Lung (tissue), 12 donors: ENCODE measurements around the gene HNRNPM. TPM values are rescaled to one million over a fixed set of nuclear protein-coding genes. Genes with fewer than 3 reads are reported as not detected.

Source experiments
- ATAC-seq: fragments of 200-7000 bp; cut with Tn5 transposase; one replicate; pipeline ENCODE4 v1.9.1; 2020; ENCODE audit warnings: moderate number of reproducible peaks; ENCODE audit not compliant: insufficient read depth, low FRiP score
- DNase-seq, 3 donors: peaks; one replicate each; pipeline ENCODE4 v3.0.0-alpha.2; 2013 to 2017
- H3K27ac ChIP-seq, 2 donors: one replicate each; pipeline ENCODE4 v1.5.1; 2013; ENCODE audit warnings: mild to moderate bottlenecking in 2 of 2, moderate library complexity in 2 of 2, control low read depth in 1 of 2, inconsistent platforms in 1 of 2, low read depth in 1 of 2, low read length in 1 of 2
- H3K27me3 ChIP-seq, 3 donors: one replicate each; pipeline ENCODE4 v1.5.1; 2013; ENCODE audit warnings: low read length in 2 of 3; ENCODE audit not compliant: control insufficient read depth in 3 of 3, insufficient read depth in 3 of 3
- H3K36me3 ChIP-seq, 4 donors: one replicate each; pipeline ENCODE4 v1.5.1; 2013; ENCODE audit warnings: low read length in 4 of 4, mild to moderate bottlenecking in 1 of 4, moderate library complexity in 1 of 4; ENCODE audit not compliant: control insufficient read depth in 4 of 4, insufficient read depth in 4 of 4
- H3K4me1 ChIP-seq, 5 donors: one replicate each; pipeline ENCODE4 v1.5.1; 2013; ENCODE audit warnings: low read length in 5 of 5, mild to moderate bottlenecking in 2 of 5, moderate library complexity in 1 of 5; ENCODE audit not compliant: control insufficient read depth in 5 of 5, insufficient read depth in 5 of 5
- H3K4me3 ChIP-seq: one replicate; pipeline ENCODE4 v1.5.1; 2013; ENCODE audit warnings: mild to moderate bottlenecking, control low read depth, moderate library complexity
- H3K9ac ChIP-seq, 2 donors: one replicate each; pipeline ENCODE4 v1.5.1; 2013; ENCODE audit warnings: low read length in 2 of 2, control low read depth in 1 of 2; ENCODE audit not compliant: insufficient read depth in 1 of 2
- H3K9me3 ChIP-seq, 4 donors: one replicate each; pipeline ENCODE4 v1.5.1; 2013; ENCODE audit warnings: low read length in 3 of 4, mild to moderate bottlenecking in 1 of 4, moderate library complexity in 1 of 4; ENCODE audit not compliant: control insufficient read depth in 4 of 4, insufficient read depth in 3 of 4
- WGBS, 2 donors: extraction: QIAGEN DNeasy Blood & Tissue Kit; methylation state at CpG; one replicate each; pipeline ENCODE4 v1.1.7; 2013; 5-methylcytosine and 5-hydroxymethylcytosine counted together
- polyA plus RNA-seq, 2 donors: library from polyadenylated mRNA; stranded (reverse); fragments of 200-250 nt; gene quantifications; one replicate each; pipeline ENCODE4 v1.2.1, GENCODE V29; 2013
- total RNA-seq, 2 donors: library from RNA; depleted of rRNA in 1 of 2; stranded (reverse); fragments of >200 nt in 1 of 2; gene quantifications; one replicate each; pipeline ENCODE4 v1.2.1, GENCODE V29; 2014 to 2021
- TF ChIP-seq, protein P1 (sequence below): IDR thresholded peaks from 2 replicates; pipeline ENCODE4 v1.5.1; 2012; ENCODE audit warnings: mild to moderate bottlenecking; ENCODE audit errors: control extremely low read depth, extremely low read depth
- donor health status: control.
- donor health status: control.
- donor health status: Bipolar disorder and iron deficiency.
- donor health status: healthy.
- donor health status: DM: yes; HTN: yes; CAD: no.

The HNRNPM gene
- total and polyA plus RNA-seq, 4 donors = 53.7 to 243 (median 164) TPM

DNA sequence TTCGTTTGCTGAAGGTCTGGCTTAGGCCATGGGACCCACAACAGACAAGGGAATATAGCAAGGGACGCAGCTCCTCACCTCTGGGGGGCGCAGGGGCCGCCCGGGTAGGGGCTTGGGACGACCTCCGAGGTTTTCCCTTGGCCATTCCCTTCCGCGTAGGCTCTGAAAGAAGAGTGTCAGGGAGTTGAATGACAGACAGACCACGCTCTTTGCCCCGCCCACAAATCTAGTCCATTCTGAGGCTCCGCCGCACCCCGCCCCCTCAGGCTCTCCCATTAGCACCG, 80.6 kb downstream of the HNRNPM start:
- Histone ChIP-seq H3K9me3 (no peaks in the 10 kb centered on the region), H3K4me3 (no peak overlapping the region), H3K27ac (peak overlapping the region; percentile 73 to 89), H3K9ac (peak overlapping the region in 1 of 2 donors; percentile 90), H3K36me3 (peaks cover 0 to 16% (median 4%) of the 10 kb centered on the region in 4 donors), H3K27me3 (no peaks in the 10 kb centered on the region), H3K4me1 (peaks cover 0 to 6% (median 0%) of the 10 kb centered on the region in 5 donors)
- ATAC-seq (no peak), DNase-seq (no peak)
- TF ChIP-seq, protein P1, sequence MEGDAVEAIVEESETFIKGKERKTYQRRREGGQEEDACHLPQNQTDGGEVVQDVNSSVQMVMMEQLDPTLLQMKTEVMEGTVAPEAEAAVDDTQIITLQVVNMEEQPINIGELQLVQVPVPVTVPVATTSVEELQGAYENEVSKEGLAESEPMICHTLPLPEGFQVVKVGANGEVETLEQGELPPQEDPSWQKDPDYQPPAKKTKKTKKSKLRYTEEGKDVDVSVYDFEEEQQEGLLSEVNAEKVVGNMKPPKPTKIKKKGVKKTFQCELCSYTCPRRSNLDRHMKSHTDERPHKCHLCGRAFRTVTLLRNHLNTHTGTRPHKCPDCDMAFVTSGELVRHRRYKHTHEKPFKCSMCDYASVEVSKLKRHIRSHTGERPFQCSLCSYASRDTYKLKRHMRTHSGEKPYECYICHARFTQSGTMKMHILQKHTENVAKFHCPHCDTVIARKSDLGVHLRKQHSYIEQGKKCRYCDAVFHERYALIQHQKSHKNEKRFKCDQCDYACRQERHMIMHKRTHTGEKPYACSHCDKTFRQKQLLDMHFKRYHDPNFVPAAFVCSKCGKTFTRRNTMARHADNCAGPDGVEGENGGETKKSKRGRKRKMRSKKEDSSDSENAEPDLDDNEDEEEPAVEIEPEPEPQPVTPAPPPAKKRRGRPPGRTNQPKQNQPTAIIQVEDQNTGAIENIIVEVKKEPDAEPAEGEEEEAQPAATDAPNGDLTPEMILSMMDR = no peak
- WGBS, 2 donors = 33 to 57% methylated on average over 15 of the region's 15 CpGs

DNA sequence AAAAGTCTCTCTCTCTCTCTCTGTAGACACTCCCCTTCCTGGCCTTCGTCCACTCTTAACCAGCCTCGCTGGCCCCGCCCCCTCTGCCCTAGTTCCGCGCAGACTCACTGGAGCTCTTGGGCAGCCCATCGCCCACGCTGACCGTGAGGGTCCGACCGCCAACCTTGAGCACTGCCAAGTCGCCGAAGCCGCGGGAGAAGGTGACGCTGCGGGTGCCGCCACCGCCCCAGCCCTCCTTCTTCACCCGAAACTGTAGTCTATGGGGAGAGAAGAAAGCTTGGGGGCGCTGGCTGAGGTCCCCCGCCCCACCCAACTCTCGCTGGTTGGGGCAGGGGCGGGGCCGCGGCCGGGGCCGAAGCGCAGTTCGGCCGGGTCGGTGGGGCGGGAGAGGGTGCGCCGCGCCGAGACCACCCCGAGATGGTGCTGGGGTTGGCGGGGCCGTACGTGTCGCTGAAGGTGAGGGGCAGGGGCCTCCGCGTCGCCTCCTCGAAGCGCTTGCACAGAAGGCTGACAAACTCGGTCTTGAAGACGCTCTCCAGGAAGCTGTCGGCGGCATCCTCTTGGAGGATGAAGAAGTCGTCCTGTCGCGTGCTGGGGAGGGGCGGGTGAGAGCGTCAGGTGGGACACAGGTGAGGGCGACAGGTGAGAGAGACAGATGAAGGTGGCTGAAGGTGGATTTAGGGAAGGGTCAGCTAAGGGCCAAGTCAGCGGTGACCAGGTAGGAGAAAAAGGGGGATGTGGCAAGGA, 81.7 kb downstream of the HNRNPM start:
- Histone ChIP-seq H3K9me3 (no peaks in the 10 kb centered on the region), H3K36me3 (peaks cover 0 to 16% (median 4%) of the 10 kb centered on the region in 4 donors), H3K4me1 (peaks cover 0 to 6% (median 0%) of the 10 kb centered on the region in 5 donors), H3K9ac (peak overlapping the region; percentile 81 to 90), H3K27ac (peak overlapping the region; percentile 7 to 80), H3K4me3 (peak overlapping the region; percentile 68), H3K27me3 (no peaks in the 10 kb centered on the region)
- TF ChIP-seq, protein P1 = no peak
- peak; percentile 65 for ATAC-seq
- peak; percentile 96 to 97 (median 97) for DNase-seq
- WGBS, 2 donors = 32 to 50% methylated on average over 57 of the region's 57 CpGs

DNA sequence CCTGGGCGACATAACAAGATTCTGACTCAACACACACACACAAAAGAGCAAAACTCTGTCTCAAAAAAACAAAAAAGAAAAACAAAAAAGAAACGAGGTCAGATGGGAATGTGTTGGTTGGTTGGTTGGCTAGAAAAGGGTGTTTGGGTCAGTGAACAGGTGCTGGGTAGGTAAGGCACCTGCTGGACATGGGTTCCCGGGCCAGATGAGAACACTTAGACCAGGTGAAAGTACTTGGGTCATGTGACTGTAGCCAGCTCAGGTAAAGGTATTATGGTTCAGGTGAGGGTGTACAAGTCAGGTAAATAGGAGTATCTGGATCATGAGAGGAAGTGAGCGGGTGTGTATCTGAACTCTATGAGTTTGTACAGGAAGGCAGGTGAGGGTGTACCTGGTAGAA, 83.7 kb downstream of the HNRNPM start:
- H3K4me3 ChIP-seq = no peak overlapping the region
- H3K9me3 ChIP-seq = no peaks in the 10 kb centered on the region
- peaks cover 0 to 16% (median 4%) of the 10 kb centered on the region in 4 donors for H3K36me3 ChIP-seq
- H3K4me1 ChIP-seq = peaks cover 0 to 6% (median 0%) of the 10 kb centered on the region in 5 donors
- no peak overlapping the region for H3K9ac ChIP-seq
- TF ChIP-seq, protein P1 = no peak
- DNase-seq (no peak), ATAC-seq (no peak)
- no peak overlapping the region for H3K27ac ChIP-seq
- H3K27me3 ChIP-seq = no peaks in the 10 kb centered on the region
- 52 to 86% methylated on average over 4 of the region's 4 CpGs for WGBS, 2 donors
